K562 (cell line): ENCODE measurements around the gene CRIP1.

Experiments
- CCAR2 ChIP-seq: fragments of 200-400 bp; formaldehyde crosslinking; IDR thresholded peaks from 2 replicates; pipeline ENCODE4 v1.6.1; 2017; ENCODE audit warnings: mild to moderate bottlenecking, low read depth, low read length
- CEBPB ChIP-seq: fragments of 450-650 bp; IDR thresholded peaks from 2 replicates; pipeline ENCODE4 v1.6.1; 2016; ENCODE audit warnings: missing genetic modification characterization, missing compliant biosample characterization
- FOS ChIP-seq: IDR thresholded peaks from 3 replicates; pipeline ENCODE4 v1.6.1; 2011; ENCODE audit not compliant: insufficient read length; ENCODE audit errors: extremely low read depth
- FOXP1 ChIP-seq: sonication (generic); formaldehyde crosslinking; IDR thresholded peaks from 2 replicates; pipeline ENCODE4 v1.8.0; 2022; ENCODE audit warnings: mild to moderate bottlenecking, missing genetic modification reagents
- GATAD2B ChIP-seq: fragments of 450-650 bp; IDR thresholded peaks from 2 replicates; pipeline ENCODE4 v1.6.1; 2017; ENCODE audit warnings: mild to moderate bottlenecking, borderline replicate concordance
- HDAC6 ChIP-seq: IDR thresholded peaks from 2 replicates; pipeline ENCODE4 v1.6.1; 2012; ENCODE audit warnings: low read depth, mild to moderate bottlenecking, control low read depth, inconsistent platforms, low read length, moderate library complexity
- HEY1 ChIP-seq: fragments of 250-450 bp; sonication (Bioruptor Pico); IDR thresholded peaks from 2 replicates; pipeline ENCODE4 v1.5.0; 2020; ENCODE audit warnings: mild to moderate bottlenecking, moderate library complexity, borderline replicate concordance
- HMG20A ChIP-seq: fragments of 450-650 bp; formaldehyde crosslinking; conservative IDR thresholded peaks from 2 replicates; pipeline ENCODE4 v1.4.0; 2020; ENCODE audit warnings: mild to moderate bottlenecking, mixed read lengths
- NFYB ChIP-seq: IDR thresholded peaks from 2 replicates; pipeline ENCODE4 v1.6.1; 2011; ENCODE audit warnings: mild to moderate bottlenecking, moderate library complexity; ENCODE audit not compliant: insufficient read length; ENCODE audit errors: extremely low read depth
- ZBTB8A ChIP-seq: fragments of 450-650 bp; IDR thresholded peaks from 2 replicates; pipeline ENCODE4 v1.6.1; 2018; ENCODE audit warnings: mild to moderate bottlenecking, moderate library complexity; ENCODE audit not compliant: partially characterized antibody
- ZFP1 ChIP-seq: fragments of 450-650 bp; formaldehyde crosslinking; IDR thresholded peaks from 2 replicates; pipeline ENCODE4 v1.4.0; 2020; ENCODE audit warnings: mild to moderate bottlenecking, mixed read lengths
- ZNF121 ChIP-seq: sonication (generic); formaldehyde crosslinking; conservative IDR thresholded peaks from 2 replicates; pipeline ENCODE4 v1.8.0; 2022; ENCODE audit warnings: missing genetic modification reagents
- ZNF280B ChIP-seq: fragments of 250-450 bp; sonication (Bioruptor Pico); IDR thresholded peaks from 2 replicates; pipeline ENCODE4 v1.5.1; 2021; ENCODE audit warnings: mild to moderate bottlenecking
- TF ChIP-seq, protein P1 (sequence below), 3 experiments: IDR thresholded peaks in 2 of 3; conservative IDR thresholded peaks in 1 of 3; 2 replicates each; pipeline ENCODE4 v1.5.1; 2011 to 2012; ENCODE audit warnings: low read length in 3 of 3, mild to moderate bottlenecking in 3 of 3, control low read depth in 2 of 3, improper control_type of control experiment in 1 of 3, inconsistent platforms in 1 of 3, low read depth in 1 of 3, mixed read lengths in 1 of 3, moderate library complexity in 1 of 3; ENCODE audit not compliant: insufficient read depth in 2 of 3

- TF ChIP-seq FOXP1 (CRISPR knock-in tag) (no peak), ZBTB8A (no peak), FOS (no peak), CEBPB (tag) (no peak), ZNF280B (no peak), NFYB (no peak), CCAR2 (no peak), ZFP1 (CRISPR knock-in tag) (no peak), ZNF121 (CRISPR knock-in tag) (no peak), HDAC6 (no peak), GATAD2B (no peak), HMG20A (CRISPR knock-in tag) (no peak), HEY1 (CRISPR knock-in tag) (no peak)
- TF ChIP-seq, protein P1, sequence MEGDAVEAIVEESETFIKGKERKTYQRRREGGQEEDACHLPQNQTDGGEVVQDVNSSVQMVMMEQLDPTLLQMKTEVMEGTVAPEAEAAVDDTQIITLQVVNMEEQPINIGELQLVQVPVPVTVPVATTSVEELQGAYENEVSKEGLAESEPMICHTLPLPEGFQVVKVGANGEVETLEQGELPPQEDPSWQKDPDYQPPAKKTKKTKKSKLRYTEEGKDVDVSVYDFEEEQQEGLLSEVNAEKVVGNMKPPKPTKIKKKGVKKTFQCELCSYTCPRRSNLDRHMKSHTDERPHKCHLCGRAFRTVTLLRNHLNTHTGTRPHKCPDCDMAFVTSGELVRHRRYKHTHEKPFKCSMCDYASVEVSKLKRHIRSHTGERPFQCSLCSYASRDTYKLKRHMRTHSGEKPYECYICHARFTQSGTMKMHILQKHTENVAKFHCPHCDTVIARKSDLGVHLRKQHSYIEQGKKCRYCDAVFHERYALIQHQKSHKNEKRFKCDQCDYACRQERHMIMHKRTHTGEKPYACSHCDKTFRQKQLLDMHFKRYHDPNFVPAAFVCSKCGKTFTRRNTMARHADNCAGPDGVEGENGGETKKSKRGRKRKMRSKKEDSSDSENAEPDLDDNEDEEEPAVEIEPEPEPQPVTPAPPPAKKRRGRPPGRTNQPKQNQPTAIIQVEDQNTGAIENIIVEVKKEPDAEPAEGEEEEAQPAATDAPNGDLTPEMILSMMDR (IDR thresholded peaks at IDR 0.05 in 2 of 3, conservative IDR thresholded peaks at IDR 0.05 in 1 of 3; ENCODE audit: insufficient read depth in 2 of 3, low read depth in 1 of 3, low read length in 3 of 3) = no peak
These were observed 43.0 kb downstream of the CRIP1 start for GRCh38 chr14:105529569-105530284.
